GM12878 (cell line): ENCODE measurements around the gene LRRC10B.

ENCODE experiments used
- CEBPB ChIP-seq, 2 experiments: fragments of 150-350 bp in 1 of 2; IDR thresholded peaks; 2 replicates each; pipeline ENCODE4 v1.6.1; 2012 to 2014; ENCODE audit warnings: low read depth in 2 of 2, low read length in 2 of 2, borderline replicate concordance in 1 of 2, inconsistent platforms in 1 of 2
- CTCF ChIP-seq, 3 experiments: IDR thresholded peaks in 2 of 3; conservative IDR thresholded peaks in 1 of 3; 2 replicates each; pipeline ENCODE4 v1.5.1; 2011; ENCODE audit warnings: low read depth in 3 of 3, low read length in 3 of 3, mild to moderate bottlenecking in 3 of 3, control low read depth in 2 of 3, moderate library complexity in 2 of 3, inconsistent platforms in 1 of 3, mixed read lengths in 1 of 3; ENCODE audit not compliant: control insufficient read depth in 2 of 3, insufficient read depth in 1 of 3; ENCODE audit errors: extremely low read depth in 1 of 3
- EP300 ChIP-seq, 2 experiments: fragments of 150-350 bp in 1 of 2; IDR thresholded peaks; 2 replicates each; pipeline ENCODE4 v1.6.1; 2011 to 2012; ENCODE audit warnings: low read depth in 2 of 2, low read length in 2 of 2, borderline replicate concordance in 1 of 2, improper control_type of control experiment in 1 of 2, inconsistent platforms in 1 of 2; ENCODE audit not compliant: control insufficient read depth in 1 of 2
- FOS ChIP-seq: IDR thresholded peaks from 3 replicates; pipeline ENCODE4 v1.6.1; 2011; ENCODE audit warnings: borderline replicate concordance; ENCODE audit not compliant: insufficient read length; ENCODE audit errors: extremely low read depth
- HCFC1 ChIP-seq: fragments of 150-350 bp; IDR thresholded peaks from 2 replicates; pipeline ENCODE4 v1.6.1; 2014; ENCODE audit warnings: low read length
- HDAC2 ChIP-seq: fragments of 200-600 bp; sonication (generic); IDR thresholded peaks from 2 replicates; pipeline ENCODE4 v1.6.1; 2017
- PBX3 ChIP-seq: IDR thresholded peaks from 2 replicates; pipeline ENCODE4 v1.6.1; 2011; ENCODE audit warnings: mild to moderate bottlenecking, low read depth, low read length, moderate library complexity; ENCODE audit not compliant: insufficient replicate concordance
- SKIL ChIP-seq: fragments of 450-650 bp; IDR thresholded peaks from 2 replicates; pipeline ENCODE4 v1.6.1; 2017; ENCODE audit warnings: mild to moderate bottlenecking, low read depth, inconsistent platforms; ENCODE audit not compliant: poor library complexity, severe bottlenecking
- USF1 ChIP-seq: IDR thresholded peaks from 2 replicates; pipeline ENCODE4 v1.6.1; 2011; ENCODE audit warnings: borderline replicate concordance, low read depth, mild to moderate bottlenecking, moderate library complexity, mixed read lengths, low read length; ENCODE audit not compliant: insufficient read depth; ENCODE audit errors: extremely low read length

GRCh38 chr11:61474013-61474643 is 34.4 kb upstream of the LRRC10B start:
- TF ChIP-seq HDAC2 (no peak), USF1 (no peak), SKIL (no peak), HCFC1 (no peak), CEBPB (IDR thresholded peaks at IDR 0.05; ENCODE audit: borderline replicate concordance in 1 of 2, low read depth in 2 of 2, low read length in 2 of 2) (no peak), EP300 (IDR thresholded peaks at IDR 0.05; ENCODE audit: borderline replicate concordance in 1 of 2, control insufficient read depth in 1 of 2, low read depth in 2 of 2, low read length in 2 of 2) (no peak), PBX3 (no peak), CTCF (IDR thresholded peaks at IDR 0.05 in 2 of 3, conservative IDR thresholded peaks at IDR 0.05 in 1 of 3; ENCODE audit: control insufficient read depth in 2 of 3, extremely low read depth in 1 of 3, insufficient read depth in 1 of 3, low read depth in 3 of 3, low read length in 3 of 3) (no peak), FOS (no peak)
